Endothelial cell of umbilical vein (primary cell): ENCODE data around the gene EVC2. TPM values are rescaled to one million over a fixed set of nuclear protein-coding genes. Genes with fewer than 3 reads are reported as not detected.

Experiments
- BruUV-seq: library from RNA; stranded (reverse); fragments of 400-500 nt; replicated peaks from 2 replicates; lab custom pipeline; 2021; lab: Mats Ljungman, UMichigan
- CTCF ChIA-PET: fragments of 300-600, 350-600 bp; sonication (Branson Sonifier 250); formaldehyde crosslinking; loops from one replicate; lab custom pipeline; 2021; ENCODE audit warnings: antibody characterized with exemption, inconsistent platforms; lab: Charles Lee
- POLR2A ChIA-PET: fragments of 300-600, 350-600 bp; sonication (Branson Sonifier 250); formaldehyde crosslinking; loops from one replicate; lab custom pipeline; 2021; ENCODE audit warnings: antibody characterized with exemption, inconsistent platforms; lab: Charles Lee
- DNase-seq: peaks from one replicate; pipeline ENCODE4 v3.0.0-alpha.2; 2011; ENCODE audit warnings: low read depth, low spot score
- FAIRE-seq: peaks from 2 replicates; lab custom pipeline; 2011; peaks lifted over from hg19 to GRCh38; lab: Jason Lieb, UNC
- H2AFZ ChIP-seq: 2 replicates; pipeline ENCODE4 v1.6.0; 2012; ENCODE audit warnings: low read depth, low read length, control low read depth, inconsistent platforms
- H3K27ac ChIP-seq: 2 replicates; pipeline ENCODE4 v1.5.1; 2011; ENCODE audit warnings: low read depth, mild to moderate bottlenecking, control low read depth, low read length, moderate library complexity; ENCODE audit not compliant: insufficient read depth
- H3K27me3 ChIP-seq, 2 experiments: 2 replicates each; pipeline versions ENCODE4 v1.6.0 to v1.6.1; 2011; ENCODE audit warnings: low read length in 2 of 2, mixed read lengths in 1 of 2; ENCODE audit not compliant: control insufficient read depth in 2 of 2, insufficient read depth in 2 of 2
- H3K36me3 ChIP-seq, 2 experiments: 2 replicates in 1 of 2; 3 replicates in 1 of 2; pipeline ENCODE4 v1.5.1; 2011; ENCODE audit warnings: low read length in 2 of 2, mild to moderate bottlenecking in 1 of 2, moderate library complexity in 1 of 2; ENCODE audit not compliant: control insufficient read depth in 2 of 2, insufficient read depth in 2 of 2; ENCODE audit errors: extremely low read depth in 1 of 2
- H3K4me1 ChIP-seq: 3 replicates; pipeline ENCODE4 v1.5.1; 2011; ENCODE audit warnings: mild to moderate bottlenecking, low read length; ENCODE audit not compliant: control insufficient read depth, insufficient read depth; ENCODE audit errors: extremely low read depth
- H3K4me2 ChIP-seq: 2 replicates; pipeline ENCODE4 v1.6.1; 2011; ENCODE audit warnings: low read length, control low read depth, mixed read lengths; ENCODE audit not compliant: insufficient read depth
- H3K4me3 ChIP-seq, 3 experiments: fragments of 200-600 bp in 1 of 3; sonication (generic), shearing (Covaris generic) in 1 of 3; replicated peaks in 1 of 3; 2 replicates each; pipeline ENCODE4 v1.5.1; 2011 to 2016; ENCODE audit warnings: control low read depth in 3 of 3, low read length in 3 of 3, mild to moderate bottlenecking in 2 of 3, inconsistent platforms in 1 of 3, low read depth in 1 of 3, moderate library complexity in 1 of 3; ENCODE audit not compliant: insufficient read depth in 1 of 3
- H3K79me2 ChIP-seq: 2 replicates; pipeline ENCODE4 v1.6.0; 2012; ENCODE audit warnings: low read length, inconsistent platforms; ENCODE audit not compliant: control insufficient read depth, insufficient read depth
- H3K9ac ChIP-seq: replicated peaks from 2 replicates; pipeline ENCODE3; 2011; ENCODE audit warnings: low read length, control low read depth; ENCODE audit not compliant: insufficient read depth; ENCODE audit errors: extremely low read depth
- H3K9me1 ChIP-seq: replicated peaks from 3 replicates; pipeline ENCODE4 v1.6.0; 2011; ENCODE audit warnings: mild to moderate bottlenecking, low read length; ENCODE audit not compliant: control insufficient read depth, insufficient read depth; ENCODE audit errors: extremely low read depth
- H3K9me3 ChIP-seq: replicated peaks from 2 replicates; pipeline ENCODE4 v1.5.1; 2012; ENCODE audit warnings: low read length, inconsistent platforms; ENCODE audit not compliant: control insufficient read depth, insufficient read depth
- H4K20me1 ChIP-seq: replicated peaks from 2 replicates; pipeline ENCODE3; 2011; ENCODE audit warnings: mild to moderate bottlenecking, low read length; ENCODE audit not compliant: control insufficient read depth, insufficient read depth; ENCODE audit errors: extremely low read depth
- EZH2 ChIP-seq: IDR thresholded peaks from 2 replicates; pipeline ENCODE4 v1.6.1; 2012; ENCODE audit warnings: borderline replicate concordance, low read depth, mild to moderate bottlenecking, moderate library complexity, low read length, inconsistent platforms; ENCODE audit not compliant: severe bottlenecking
- FOS ChIP-seq: IDR thresholded peaks from 2 replicates; pipeline ENCODE4 v1.6.1; 2011; ENCODE audit warnings: mild to moderate bottlenecking, low read length, moderate library complexity, borderline replicate concordance; ENCODE audit not compliant: insufficient read depth
- GATA2 ChIP-seq: IDR thresholded peaks from 2 replicates; pipeline ENCODE4 v1.7.0; 2011; ENCODE audit warnings: low read depth, mild to moderate bottlenecking, moderate library complexity, mixed read lengths, low read length; ENCODE audit not compliant: insufficient read length, insufficient read depth
- JUN ChIP-seq: IDR thresholded peaks from 2 replicates; pipeline ENCODE4 v1.6.1; 2011; ENCODE audit warnings: borderline replicate concordance, low read depth; ENCODE audit not compliant: insufficient read length, insufficient read depth
- MYC ChIP-seq: IDR thresholded peaks from one replicate; pipeline ENCODE4 v1.6.1; 2011; ENCODE audit warnings: mild to moderate bottlenecking, low read depth, low read length
- POLR2A ChIP-seq: IDR thresholded peaks from 2 replicates; pipeline ENCODE4 v1.6.1; 2012; ENCODE audit warnings: low read depth, mild to moderate bottlenecking, control low read depth, low read length
- POLR2AphosphoS5 ChIP-seq: IDR thresholded peaks from 2 replicates; pipeline ENCODE4 v1.6.1; 2012; ENCODE audit warnings: low read depth, mild to moderate bottlenecking, control low read depth, low read length, moderate library complexity; ENCODE audit not compliant: insufficient read depth
- dilution Hi-C: fragments of 300-500 bp; cut with MboI; formaldehyde crosslinking; loops from one replicate; pipeline ENCODE4 v1.15.0; 2019; ENCODE audit warnings: low sequenced_read_pairs; ENCODE audit not compliant: extremely low pct_ligation_motif_present
- intact Hi-C: fragments of 100-400 bp; cut with micrococcal nuclease; formaldehyde crosslinking; loops from one replicate; pipeline ENCODE4 v1.10.0; 2022
- polyA plus RNA-seq, 4 experiments: library from polyadenylated mRNA; depleted of rRNA in 3 of 4; stranded (reverse) in 3 of 4; unstranded in 1 of 4; fragments of >200 nt; gene quantifications; 2 replicates each; pipeline versions ENCODE4 v1.2.1 to v1.2.3, GENCODE V29; 2011 to 2012; ENCODE audit warnings: missing spikeins in 1 of 4
- total RNA-seq: library from RNA; stranded (reverse); gene quantifications from 2 replicates; pipeline ENCODE4 v1.2.3, GENCODE V29; 2021
- TF ChIP-seq, protein P1 (sequence below): IDR thresholded peaks from 2 replicates; pipeline ENCODE4 v1.6.1; 2011; ENCODE audit not compliant: insufficient read depth, insufficient read length
- TF ChIP-seq, protein P2 (sequence below), 2 donors: IDR thresholded peaks; 1 replicate in 1 of 2; 2 replicates in 1 of 2; pipeline ENCODE4 v1.5.1; 2011; ENCODE audit warnings: low read length in 2 of 2, mild to moderate bottlenecking in 2 of 2, moderate library complexity in 2 of 2, control low read depth in 1 of 2, inconsistent platforms in 1 of 2, low read depth in 1 of 2; ENCODE audit not compliant: insufficient read depth in 1 of 2; ENCODE audit errors: extremely low read depth in 1 of 2

Gene EVC2
- total and polyA plus RNA-seq, 2 donors (not counting 3 experiments of a cell fraction or from before 2014, with no cell fraction given), result 1.7 to 8.8 TPM

DNA sequence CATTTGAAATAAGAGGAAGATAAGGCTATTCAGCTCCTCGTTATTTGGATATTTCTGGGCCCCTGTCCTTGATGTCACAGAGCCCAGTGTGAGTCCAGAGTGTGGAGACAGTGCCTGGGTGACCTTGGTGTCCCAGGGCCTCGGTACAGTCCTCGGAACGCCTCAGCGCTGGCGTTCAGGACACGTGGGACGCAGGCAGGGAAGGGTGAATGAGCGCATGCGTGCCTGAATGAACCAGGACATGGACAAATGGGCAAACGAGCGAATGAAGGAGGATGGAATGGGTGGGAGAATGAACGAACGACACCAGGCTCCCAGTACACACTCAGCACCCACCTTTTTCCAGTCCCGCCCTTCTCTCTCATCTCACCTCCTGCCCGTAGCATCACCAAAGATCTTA lies 46.8 kb upstream of the EVC2 start:
- FAIRE-seq, result no peak
- H4K20me1 ChIP-seq, result no peaks in the 10 kb centered on the region
- no peak overlapping the region for H3K4me3 ChIP-seq
- peaks cover 51% of the 10 kb centered on the region for H3K4me1 ChIP-seq
- ChIA-PET POLR2A (no interaction called here), CTCF (interaction anchor here (1.7 kb wide), 1 partner anchor 45 kb away, joined by 9 read pairs; the partner anchor contains the start of gene EVC)
- BruUV-seq, result no TSS peak
- no peak for DNase-seq
- H3K27ac ChIP-seq, result no peak overlapping the region
- no peaks in the 10 kb centered on the region for H3K9me1 ChIP-seq
- H3K79me2 ChIP-seq, result no peaks in the 10 kb centered on the region
- peaks cover 0 to 19% of the 10 kb centered on the region in 2 experiments for H3K36me3 ChIP-seq
- no peak overlapping the region for H3K9ac ChIP-seq
- H3K4me2 ChIP-seq, result no peak overlapping the region
- no peak overlapping the region for H2AFZ ChIP-seq
- no peaks in the 10 kb centered on the region for H3K9me3 ChIP-seq
- intact Hi-C loops, result no loop called here
- dilution Hi-C loops, result no loop called here
- TF ChIP-seq JUN (no peak), EZH2 (no peak), POLR2A (no peak), GATA2 (no peak), FOS (no peak), MYC (no peak), POLR2AphosphoS5 (no peak)
- TF ChIP-seq, protein P1, sequence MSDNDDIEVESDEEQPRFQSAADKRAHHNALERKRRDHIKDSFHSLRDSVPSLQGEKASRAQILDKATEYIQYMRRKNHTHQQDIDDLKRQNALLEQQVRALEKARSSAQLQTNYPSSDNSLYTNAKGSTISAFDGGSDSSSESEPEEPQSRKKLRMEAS, result no peak
- TF ChIP-seq, protein P2, sequence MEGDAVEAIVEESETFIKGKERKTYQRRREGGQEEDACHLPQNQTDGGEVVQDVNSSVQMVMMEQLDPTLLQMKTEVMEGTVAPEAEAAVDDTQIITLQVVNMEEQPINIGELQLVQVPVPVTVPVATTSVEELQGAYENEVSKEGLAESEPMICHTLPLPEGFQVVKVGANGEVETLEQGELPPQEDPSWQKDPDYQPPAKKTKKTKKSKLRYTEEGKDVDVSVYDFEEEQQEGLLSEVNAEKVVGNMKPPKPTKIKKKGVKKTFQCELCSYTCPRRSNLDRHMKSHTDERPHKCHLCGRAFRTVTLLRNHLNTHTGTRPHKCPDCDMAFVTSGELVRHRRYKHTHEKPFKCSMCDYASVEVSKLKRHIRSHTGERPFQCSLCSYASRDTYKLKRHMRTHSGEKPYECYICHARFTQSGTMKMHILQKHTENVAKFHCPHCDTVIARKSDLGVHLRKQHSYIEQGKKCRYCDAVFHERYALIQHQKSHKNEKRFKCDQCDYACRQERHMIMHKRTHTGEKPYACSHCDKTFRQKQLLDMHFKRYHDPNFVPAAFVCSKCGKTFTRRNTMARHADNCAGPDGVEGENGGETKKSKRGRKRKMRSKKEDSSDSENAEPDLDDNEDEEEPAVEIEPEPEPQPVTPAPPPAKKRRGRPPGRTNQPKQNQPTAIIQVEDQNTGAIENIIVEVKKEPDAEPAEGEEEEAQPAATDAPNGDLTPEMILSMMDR (IDR thresholded peaks at IDR 0.05; ENCODE audit: extremely low read depth in 1 of 2, insufficient read depth in 1 of 2, low read depth in 1 of 2, low read length in 2 of 2), result no peak
- no peaks in the 10 kb centered on the region for H3K27me3 ChIP-seq
